ENCODE measurements around the gene FHIT.

Gene FHIT

DNA sequence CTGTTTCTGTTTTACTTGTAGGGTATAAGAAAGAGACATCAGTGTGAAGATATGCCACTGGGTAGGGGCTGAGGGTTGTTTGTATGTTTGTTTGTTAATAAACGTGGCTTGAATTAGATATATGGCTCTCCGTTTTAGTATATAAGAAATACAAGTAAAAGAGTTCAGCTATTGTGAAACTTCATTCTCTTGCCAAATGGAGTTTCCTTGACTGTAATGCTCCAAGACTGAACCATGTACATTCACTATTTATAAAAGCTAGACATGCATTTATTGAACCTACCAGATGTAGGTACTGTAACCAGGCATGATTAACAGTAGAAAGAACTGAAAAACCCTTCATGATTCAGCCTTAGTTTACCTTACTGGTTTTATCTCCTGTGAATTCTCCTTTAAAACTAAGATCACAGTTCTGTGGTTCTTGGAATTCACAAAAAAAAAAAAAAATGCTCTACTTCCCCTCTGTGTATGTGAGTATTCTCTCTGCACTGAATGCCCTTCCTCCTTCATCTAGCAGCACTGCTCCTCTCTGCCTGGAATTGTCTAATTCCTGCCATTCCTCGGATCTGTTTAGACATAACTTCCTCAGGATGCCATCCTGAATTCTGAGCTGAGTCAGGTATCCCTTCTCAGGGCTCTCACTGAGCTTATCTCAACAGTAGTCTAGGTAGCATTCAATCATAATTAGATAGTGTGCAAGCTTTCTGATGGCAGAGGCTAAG lies 504.4 kb downstream of the FHIT start:
- no peak for DNase-seq (ENCODE audit: low spot score)
- in situ Hi-C loops (cut with MboI; ENCODE audit: low sequenced_read_pairs, unreplicated experiment) = no loop called here
- TF ChIP-seq, protein P1, sequence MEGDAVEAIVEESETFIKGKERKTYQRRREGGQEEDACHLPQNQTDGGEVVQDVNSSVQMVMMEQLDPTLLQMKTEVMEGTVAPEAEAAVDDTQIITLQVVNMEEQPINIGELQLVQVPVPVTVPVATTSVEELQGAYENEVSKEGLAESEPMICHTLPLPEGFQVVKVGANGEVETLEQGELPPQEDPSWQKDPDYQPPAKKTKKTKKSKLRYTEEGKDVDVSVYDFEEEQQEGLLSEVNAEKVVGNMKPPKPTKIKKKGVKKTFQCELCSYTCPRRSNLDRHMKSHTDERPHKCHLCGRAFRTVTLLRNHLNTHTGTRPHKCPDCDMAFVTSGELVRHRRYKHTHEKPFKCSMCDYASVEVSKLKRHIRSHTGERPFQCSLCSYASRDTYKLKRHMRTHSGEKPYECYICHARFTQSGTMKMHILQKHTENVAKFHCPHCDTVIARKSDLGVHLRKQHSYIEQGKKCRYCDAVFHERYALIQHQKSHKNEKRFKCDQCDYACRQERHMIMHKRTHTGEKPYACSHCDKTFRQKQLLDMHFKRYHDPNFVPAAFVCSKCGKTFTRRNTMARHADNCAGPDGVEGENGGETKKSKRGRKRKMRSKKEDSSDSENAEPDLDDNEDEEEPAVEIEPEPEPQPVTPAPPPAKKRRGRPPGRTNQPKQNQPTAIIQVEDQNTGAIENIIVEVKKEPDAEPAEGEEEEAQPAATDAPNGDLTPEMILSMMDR (IDR thresholded peaks at IDR 0.05; ENCODE audit: borderline replicate concordance, control extremely low read depth, extremely low read depth, insufficient read depth, missing control alignments) = no peak

DNA sequence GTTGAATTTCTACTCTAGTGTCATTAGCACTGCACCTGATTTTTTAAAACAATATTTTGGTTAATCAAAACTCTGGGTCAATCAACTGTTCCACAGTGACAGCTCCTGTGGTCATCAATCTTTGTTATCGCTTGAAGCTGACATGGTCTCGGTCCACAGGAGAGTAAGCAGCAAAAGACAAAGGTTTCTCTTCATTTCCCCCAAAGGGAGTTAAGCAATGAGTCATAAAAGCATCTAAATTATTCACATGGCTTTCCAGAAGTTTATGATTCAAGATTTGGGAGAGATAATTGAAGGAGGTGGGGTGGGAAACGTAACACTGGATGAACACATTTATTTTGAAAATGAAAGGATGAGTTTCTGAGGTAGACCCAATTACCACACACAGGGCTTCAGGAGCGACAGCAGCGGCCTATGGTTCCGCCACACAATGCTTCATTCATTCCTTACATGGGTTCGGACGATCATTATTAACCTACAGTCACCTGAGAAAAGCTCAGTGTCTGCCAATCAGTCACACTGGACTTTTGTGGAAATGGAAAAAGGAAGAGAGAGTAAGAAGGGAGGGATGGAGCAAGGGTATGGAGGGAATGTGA lies 505.1 kb downstream of the FHIT start:
- TF ChIP-seq, protein P1 (IDR thresholded peaks at IDR 0.05; ENCODE audit: borderline replicate concordance, control extremely low read depth, extremely low read depth, insufficient read depth, missing control alignments) = no peak
- in situ Hi-C loops (cut with MboI; ENCODE audit: low sequenced_read_pairs, unreplicated experiment) = no loop called here
- no peak for DNase-seq (ENCODE audit: low spot score)

DNA sequence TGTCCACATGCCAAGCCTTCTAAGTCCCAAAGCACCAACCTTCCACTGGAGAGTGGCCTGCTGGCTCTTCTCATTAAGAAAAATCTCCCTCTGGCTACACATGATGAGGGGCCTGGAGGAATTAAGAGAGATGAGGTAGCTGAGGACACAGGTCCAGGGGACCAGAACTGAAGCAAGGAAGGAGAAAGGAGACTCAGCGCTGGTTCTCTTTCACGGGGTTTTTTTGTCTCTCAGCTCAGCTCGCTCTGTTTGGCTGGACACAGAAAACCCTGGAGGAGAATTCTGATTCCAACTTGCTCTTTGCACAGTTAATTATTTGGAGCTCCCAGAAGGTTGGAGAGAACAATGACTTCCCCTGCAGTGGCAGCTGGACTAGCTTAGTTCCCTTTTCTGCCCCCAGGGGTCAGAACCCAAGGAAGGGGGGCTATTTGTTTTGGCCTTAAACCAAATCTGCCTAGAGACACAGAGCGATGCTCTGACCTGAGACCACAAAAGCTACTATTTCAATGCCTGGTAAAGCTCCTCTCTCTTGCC lies 507.6 kb downstream of the FHIT start:
- TF ChIP-seq, protein P1 (IDR thresholded peaks at IDR 0.05; ENCODE audit: borderline replicate concordance, control extremely low read depth, extremely low read depth, insufficient read depth, missing control alignments) = no peak
- DNase-seq (ENCODE audit: low spot score) = no peak
- in situ Hi-C loops (cut with MboI; ENCODE audit: low sequenced_read_pairs, unreplicated experiment) = no loop called here

DNA sequence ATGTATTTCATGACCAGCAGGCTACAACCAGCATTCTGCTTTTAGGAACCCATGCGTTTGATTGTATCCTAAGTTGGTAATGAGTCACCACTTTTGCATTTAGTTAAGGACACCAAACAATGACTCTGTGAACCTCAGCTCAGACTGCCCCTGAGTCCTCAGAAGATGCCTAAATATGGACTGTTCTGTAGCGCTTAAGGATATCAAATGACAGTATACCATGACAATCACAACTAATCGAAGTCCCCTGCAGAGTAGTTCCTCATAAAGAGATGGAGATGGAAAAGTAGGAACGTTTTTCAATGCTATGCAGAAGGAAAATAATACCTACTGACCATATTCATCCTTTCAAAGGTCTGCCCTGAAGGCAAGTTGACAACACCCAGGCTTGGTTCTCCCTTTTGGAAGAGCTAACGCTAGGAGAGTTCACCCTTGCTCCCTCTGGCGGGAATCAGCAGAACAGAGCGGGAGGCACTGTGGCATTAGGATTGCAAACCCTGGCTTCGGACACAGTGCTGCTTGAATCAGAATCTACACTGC lies 508.6 kb downstream of the FHIT start:
- DNase-seq (ENCODE audit: low spot score) = no peak
- in situ Hi-C loops (cut with MboI; ENCODE audit: low sequenced_read_pairs, unreplicated experiment) = no loop called here
- TF ChIP-seq, protein P1 (IDR thresholded peaks at IDR 0.05; ENCODE audit: borderline replicate concordance, control extremely low read depth, extremely low read depth, insufficient read depth, missing control alignments) = no peak

DNA sequence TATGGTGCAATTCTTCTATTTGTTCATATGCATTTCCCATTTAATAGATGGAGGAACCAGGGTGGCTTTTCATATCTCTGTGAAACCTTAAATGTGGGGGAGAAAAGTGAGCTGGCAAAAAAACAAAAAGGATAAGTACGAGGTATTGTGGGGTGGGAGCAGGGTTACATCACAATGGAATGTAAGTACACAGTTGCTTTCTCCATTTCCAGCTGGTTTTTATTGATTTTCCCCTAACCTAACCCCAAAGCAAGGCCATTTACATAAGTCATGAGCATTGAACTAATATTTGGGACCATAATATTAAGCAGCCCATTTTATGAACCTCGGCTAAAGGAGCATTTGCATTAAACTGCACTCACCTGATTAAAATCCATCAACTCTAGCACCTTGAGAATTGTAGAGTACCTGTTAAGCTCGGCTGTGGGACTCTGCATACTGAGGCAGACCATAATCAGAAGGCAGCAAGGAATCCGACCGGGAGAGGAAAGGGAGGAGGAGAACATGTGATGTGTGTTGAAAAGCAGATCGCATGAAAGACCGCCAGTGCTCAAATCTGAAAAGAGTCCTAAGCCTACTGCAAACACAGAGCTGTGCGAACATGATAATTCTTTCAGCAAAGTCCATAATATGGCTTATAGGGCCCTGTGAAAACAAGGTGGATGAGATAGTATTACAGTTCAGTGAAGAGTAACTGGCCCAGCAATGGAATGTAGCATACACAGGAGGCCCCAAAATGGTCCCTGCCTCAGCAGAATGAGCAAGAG lies 513.4 kb downstream of the FHIT start:
- TF ChIP-seq, protein P1 (IDR thresholded peaks at IDR 0.05; ENCODE audit: borderline replicate concordance, control extremely low read depth, extremely low read depth, insufficient read depth, missing control alignments) = no peak
- DNase-seq (ENCODE audit: low spot score) = no peak
- in situ Hi-C loops (cut with MboI; ENCODE audit: low sequenced_read_pairs, unreplicated experiment) = no loop called here

DNA sequence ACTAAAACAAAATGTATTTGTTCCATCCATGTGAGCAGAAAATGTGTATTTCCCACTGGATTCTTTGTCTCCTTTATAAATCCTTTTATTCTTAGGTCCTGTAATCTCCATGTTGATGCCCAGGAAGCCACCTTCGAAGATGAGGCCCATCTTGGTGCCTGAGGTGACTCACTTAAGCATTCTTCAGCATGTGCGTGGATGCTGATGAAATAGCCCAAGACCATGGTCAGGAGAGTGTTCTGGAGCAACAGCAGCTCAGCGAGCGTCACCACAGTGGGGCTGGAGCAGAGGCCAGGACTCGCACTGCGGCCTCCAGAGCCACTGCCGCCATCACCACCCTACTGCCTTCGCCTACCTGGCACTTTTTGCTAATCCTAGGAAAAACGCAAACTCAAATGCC lies 520.9 kb downstream of the FHIT start:
- TF ChIP-seq, protein P1 (IDR thresholded peaks at IDR 0.05; ENCODE audit: borderline replicate concordance, control extremely low read depth, extremely low read depth, insufficient read depth, missing control alignments) = no peak
- DNase-seq (ENCODE audit: low spot score) = no peak
- in situ Hi-C loops (cut with MboI; ENCODE audit: low sequenced_read_pairs, unreplicated experiment) = no loop called here
